Tibial artery (tissue), 4 donors: ENCODE results near the gene DCAF5.
A peak's percentile ranks its signal among the peaks of the same experiment; 100 is the strongest.

Experiments
- DNase-seq, 2 donors: peaks; one replicate each; pipeline ENCODE4 v3.0.0-alpha.2; 2019
- H3K27ac ChIP-seq, 2 donors: fragments of 200-600 bp; sonication (generic) in 1 of 2; 1 replicate in 1 of 2; 2 replicates in 1 of 2; pipeline ENCODE4 v1.5.1; 2018 to 2019; ENCODE audit warnings: mild to moderate bottlenecking in 1 of 2
- H3K27me3 ChIP-seq, 2 donors: fragments of 200-600 bp; sonication (generic) in 1 of 2; one replicate each; pipeline versions ENCODE4 v1.5.1 to v1.6.0; 2016 to 2019
- H3K36me3 ChIP-seq, 3 donors: fragments of 200-600 bp; sonication (generic) in 2 of 3; one replicate each; pipeline ENCODE4 v1.5.1; 2016 to 2019; ENCODE audit warnings: mild to moderate bottlenecking in 2 of 3
- H3K4me1 ChIP-seq, 4 donors: fragments of 200-600 bp; sonication (generic) in 2 of 4; 1 replicate in 3 of 4; 2 replicates in 1 of 4; pipeline ENCODE4 v1.5.1; 2016 to 2019
- H3K4me3 ChIP-seq, 2 donors: fragments of 200-600 bp; sonication (generic) in 1 of 2; 1 replicate in 1 of 2; 2 replicates in 1 of 2; pipeline ENCODE4 v1.5.1; 2018 to 2019; ENCODE audit warnings: mild to moderate bottlenecking in 2 of 2
- H3K9me3 ChIP-seq, 3 donors: fragments of 200-600 bp; sonication (generic) in 1 of 3; one replicate each; pipeline ENCODE4 v1.5.1; 2016 to 2019
- CTCF ChIP-seq, 2 experiments: fragments of 200-600 bp in 1 of 2; fragments of 450-650 bp in 1 of 2; IDR thresholded peaks; one replicate each; pipeline ENCODE4 v1.5.1; 2017 to 2019; ENCODE audit warnings: antibody characterized with exemption in 2 of 2, mild to moderate bottlenecking in 1 of 2, moderate library complexity in 1 of 2
- intact Hi-C: fragments of 100-400 bp; cut with DNase I; formaldehyde crosslinking; loops from one replicate; pipeline ENCODE4 v1.15.0; 2023; ENCODE audit warnings: low total_unique reads

Gene DCAF5, protein sequence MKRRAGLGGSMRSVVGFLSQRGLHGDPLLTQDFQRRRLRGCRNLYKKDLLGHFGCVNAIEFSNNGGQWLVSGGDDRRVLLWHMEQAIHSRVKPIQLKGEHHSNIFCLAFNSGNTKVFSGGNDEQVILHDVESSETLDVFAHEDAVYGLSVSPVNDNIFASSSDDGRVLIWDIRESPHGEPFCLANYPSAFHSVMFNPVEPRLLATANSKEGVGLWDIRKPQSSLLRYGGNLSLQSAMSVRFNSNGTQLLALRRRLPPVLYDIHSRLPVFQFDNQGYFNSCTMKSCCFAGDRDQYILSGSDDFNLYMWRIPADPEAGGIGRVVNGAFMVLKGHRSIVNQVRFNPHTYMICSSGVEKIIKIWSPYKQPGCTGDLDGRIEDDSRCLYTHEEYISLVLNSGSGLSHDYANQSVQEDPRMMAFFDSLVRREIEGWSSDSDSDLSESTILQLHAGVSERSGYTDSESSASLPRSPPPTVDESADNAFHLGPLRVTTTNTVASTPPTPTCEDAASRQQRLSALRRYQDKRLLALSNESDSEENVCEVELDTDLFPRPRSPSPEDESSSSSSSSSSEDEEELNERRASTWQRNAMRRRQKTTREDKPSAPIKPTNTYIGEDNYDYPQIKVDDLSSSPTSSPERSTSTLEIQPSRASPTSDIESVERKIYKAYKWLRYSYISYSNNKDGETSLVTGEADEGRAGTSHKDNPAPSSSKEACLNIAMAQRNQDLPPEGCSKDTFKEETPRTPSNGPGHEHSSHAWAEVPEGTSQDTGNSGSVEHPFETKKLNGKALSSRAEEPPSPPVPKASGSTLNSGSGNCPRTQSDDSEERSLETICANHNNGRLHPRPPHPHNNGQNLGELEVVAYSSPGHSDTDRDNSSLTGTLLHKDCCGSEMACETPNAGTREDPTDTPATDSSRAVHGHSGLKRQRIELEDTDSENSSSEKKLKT

GRCh38 chr14:69152902-69153151 lies at the start of gene DCAF5:
DCAF5 (minus strand) TSS chr14:69153119; CDS start chr14:69152978, 141 bp downstream.
- peaks cover 0 to 39% (median 28%) of the 10 kb centered on the region in 4 donors for H3K4me1 ChIP-seq
- intact Hi-C loops: no loop called here
- H3K4me3 ChIP-seq: peak within 1 kb of the TSS; percentile 69 to 95
- peak; percentile 94 to 96 for DNase-seq
- no peak for TF ChIP-seq CTCF (IDR thresholded peaks at IDR 0.05)
- H3K9me3 ChIP-seq: no peaks in the 10 kb centered on the region
- peaks cover 0 to 9% (median 0%) of the 10 kb centered on the region in 3 donors for H3K36me3 ChIP-seq
- peak within 1 kb of the TSS; percentile 91 to 98 for H3K27ac ChIP-seq
- H3K27me3 ChIP-seq: no peaks in the 10 kb centered on the region

- Histone ChIP-seq H3K4me3 (no peak overlapping the region), H3K9me3 (no peaks in the 10 kb centered on the region), H3K36me3 (no peaks in the 10 kb centered on the region), H3K27me3 (no peaks in the 10 kb centered on the region), H3K27ac (no peak overlapping the region), H3K4me1 (no peaks in the 10 kb centered on the region)
- no peak for TF ChIP-seq CTCF (IDR thresholded peaks at IDR 0.05)
- intact Hi-C loops: loop anchor here (10.0 kb wide), 1 partner anchor 75 kb away; no protein-coding TSS in a partner anchor
- DNase-seq: no peak
Observed at GRCh38 chr14:69199786-69200185, 46.9 kb upstream of the DCAF5 start.

GRCh38 chr14:69193721-69194120 lies 40.8 kb upstream of the DCAF5 start:
- intact Hi-C loops: no loop called here
- H3K4me1 ChIP-seq: peaks cover 0 to 11% (median 4%) of the 10 kb centered on the region in 4 donors
- no peak for TF ChIP-seq CTCF (IDR thresholded peaks at IDR 0.05)
- no peak overlapping the region for H3K27ac ChIP-seq
- no peak for DNase-seq
- no peaks in the 10 kb centered on the region for H3K9me3 ChIP-seq
- H3K4me3 ChIP-seq: no peak overlapping the region
- no peaks in the 10 kb centered on the region for H3K27me3 ChIP-seq
- no peaks in the 10 kb centered on the region for H3K36me3 ChIP-seq

DNA sequence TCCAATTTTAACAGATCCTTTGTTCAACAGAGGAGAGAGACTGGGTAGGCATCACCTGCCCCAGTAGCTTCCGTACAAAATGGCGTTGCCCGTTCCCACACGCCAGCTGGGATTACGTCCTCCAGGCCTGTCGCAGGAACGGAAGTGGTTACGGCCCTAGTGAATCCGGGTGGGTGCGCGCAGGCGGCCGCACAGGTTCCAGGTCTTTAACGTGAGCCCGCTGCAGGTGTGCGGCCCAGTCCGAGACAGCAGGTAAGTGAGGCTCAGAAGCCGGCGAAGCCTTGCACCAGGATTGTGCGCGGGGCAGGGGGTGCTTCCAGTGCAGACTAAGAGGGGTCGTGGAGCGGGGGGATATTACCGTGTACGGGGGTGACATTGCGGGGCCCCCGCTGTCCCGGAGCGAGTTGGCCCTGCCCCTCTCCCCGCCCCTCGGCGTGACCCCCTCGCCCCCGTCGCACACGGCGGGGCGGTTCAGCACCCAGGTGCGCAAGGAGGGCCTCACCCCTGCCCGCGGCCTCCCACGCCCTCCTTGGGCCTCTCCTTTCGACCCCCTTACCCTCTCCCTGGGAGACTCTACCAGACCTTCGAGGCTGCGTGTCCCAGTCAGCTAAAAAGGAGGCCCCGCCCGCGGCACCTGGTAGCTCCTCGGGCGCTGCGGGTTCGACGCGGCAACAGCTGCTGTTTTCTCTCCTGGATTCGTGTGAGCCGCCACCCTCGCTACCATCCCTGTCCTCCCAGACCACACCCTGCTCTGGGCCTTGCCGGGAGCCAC lies 38.6 kb upstream of the DCAF5 start, which contains the start of gene EXD2:
Gene EXD2 (plus strand): TSS at position 159 of the 772 bp plus-strand sequence. CDS start 17,973 bp downstream, outside the sequence.
- intact Hi-C loops: no loop called here
- no peaks in the 10 kb centered on the region for H3K36me3 ChIP-seq

More for the DNA sequence above, 38.6 kb upstream of the DCAF5 start, which contains the start of gene EXD2:
- DNase-seq: peak; percentile 82 to 91
- no peaks in the 10 kb centered on the region for H3K27me3 ChIP-seq
- no peaks in the 10 kb centered on the region for H3K9me3 ChIP-seq
- H3K27ac ChIP-seq: peak within 1 kb of the TSS; percentile 71 to 75
- peak within 1 kb of the TSS; percentile 81 to 82 for H3K4me3 ChIP-seq
- peaks cover 0 to 11% (median 4%) of the 10 kb centered on the region in 4 donors for H3K4me1 ChIP-seq
- TF ChIP-seq CTCF (IDR thresholded peaks at IDR 0.05): no peak
